Measurements from ENCODE around the gene VSIG2.

The VSIG2 gene

GRCh38 chr11:124747406-124748099 lies 4.5 kb downstream of the VSIG2 start:
- no peak for DNase-seq

GRCh38 chr11:124746621-124747243 lies 5.3 kb downstream of the VSIG2 start:
- DNase-seq = no peak

GRCh38 chr11:124745835-124746620 lies 6.0 kb downstream of the VSIG2 start:
- DNase-seq = no peak

DNA sequence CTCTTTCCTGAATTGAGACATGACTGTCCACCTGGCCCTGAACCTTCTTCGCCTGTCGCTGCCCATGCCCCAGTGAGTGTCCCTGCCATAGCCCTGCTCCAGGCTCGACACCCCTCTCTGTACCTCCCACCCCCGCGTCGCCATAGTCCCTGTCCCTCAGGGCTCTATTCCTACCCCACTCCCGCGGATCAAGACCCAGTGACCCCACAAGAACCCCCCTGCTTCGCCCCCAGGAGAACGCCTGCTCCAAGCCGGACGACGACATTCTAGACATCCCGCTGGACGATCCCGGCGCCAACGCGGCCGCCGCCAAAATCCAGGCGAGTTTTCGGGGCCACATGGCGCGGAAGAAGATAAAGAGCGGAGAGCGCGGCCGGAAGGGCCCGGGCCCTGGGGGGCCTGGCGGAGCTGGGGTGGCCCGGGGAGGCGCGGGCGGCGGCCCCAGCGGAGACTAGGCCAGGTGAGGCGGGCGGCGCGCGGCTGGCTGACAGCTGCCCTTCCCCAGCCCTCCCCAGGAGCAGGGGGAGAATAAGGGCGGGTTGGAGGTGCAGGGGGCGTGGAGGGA lies 6.7 kb downstream of the VSIG2 start:
- DNase-seq = no peak

DNA sequence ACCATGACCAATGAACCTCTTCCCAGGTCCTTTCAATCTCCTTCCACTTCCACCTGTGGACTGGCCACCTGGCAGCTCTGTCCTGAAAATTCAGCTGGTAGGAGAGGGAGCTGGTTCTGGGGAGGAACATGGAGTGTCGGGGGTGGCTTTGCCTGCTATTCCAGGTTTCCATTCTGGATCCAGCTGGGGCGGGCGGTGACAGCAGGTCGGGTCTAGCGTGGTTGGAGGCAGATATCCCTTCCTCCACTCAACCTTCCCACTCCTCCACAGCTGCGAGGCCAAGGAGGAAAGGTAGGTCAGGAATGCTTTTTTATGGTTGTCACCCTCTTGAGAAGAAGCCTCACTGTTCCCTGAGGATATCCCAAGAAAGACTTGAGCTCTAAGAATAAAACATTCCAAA lies 9.0 kb downstream of the VSIG2 start:
- DNase-seq = no peak

GRCh38 chr11:124742555-124742954 lies 9.5 kb downstream of the VSIG2 start:
- no peak for DNase-seq

DNA sequence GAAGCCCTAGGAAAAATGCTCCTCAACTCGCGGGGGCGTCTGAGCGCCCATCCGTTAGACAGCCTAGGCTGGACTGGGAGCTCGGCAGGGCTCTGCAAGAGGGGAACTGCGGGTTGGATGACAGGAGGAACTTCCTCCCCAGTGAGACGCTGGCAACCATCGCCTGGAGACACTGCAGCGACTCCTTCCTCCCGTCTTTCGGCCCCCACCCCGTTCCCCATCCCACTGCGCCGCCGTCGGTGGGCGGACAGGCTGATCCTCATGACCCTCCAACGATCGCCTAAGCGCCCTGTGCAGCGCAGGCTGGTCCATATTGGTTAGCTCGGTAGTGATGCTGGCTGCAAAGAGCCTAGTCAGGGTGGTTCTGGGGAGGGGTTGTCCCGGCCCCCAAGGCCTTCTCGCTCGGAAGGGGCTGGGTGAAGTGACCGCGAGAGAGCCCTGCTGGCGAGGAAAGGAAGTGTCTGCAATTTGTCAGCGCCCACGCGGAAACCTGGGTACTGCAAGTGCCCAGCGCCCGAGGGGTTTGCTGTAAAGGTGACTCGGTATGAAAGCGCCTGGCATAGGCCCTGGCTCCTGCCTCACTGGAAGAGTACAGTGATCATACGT lies 11.7 kb downstream of the VSIG2 start:
- no peak for DNase-seq

DNA sequence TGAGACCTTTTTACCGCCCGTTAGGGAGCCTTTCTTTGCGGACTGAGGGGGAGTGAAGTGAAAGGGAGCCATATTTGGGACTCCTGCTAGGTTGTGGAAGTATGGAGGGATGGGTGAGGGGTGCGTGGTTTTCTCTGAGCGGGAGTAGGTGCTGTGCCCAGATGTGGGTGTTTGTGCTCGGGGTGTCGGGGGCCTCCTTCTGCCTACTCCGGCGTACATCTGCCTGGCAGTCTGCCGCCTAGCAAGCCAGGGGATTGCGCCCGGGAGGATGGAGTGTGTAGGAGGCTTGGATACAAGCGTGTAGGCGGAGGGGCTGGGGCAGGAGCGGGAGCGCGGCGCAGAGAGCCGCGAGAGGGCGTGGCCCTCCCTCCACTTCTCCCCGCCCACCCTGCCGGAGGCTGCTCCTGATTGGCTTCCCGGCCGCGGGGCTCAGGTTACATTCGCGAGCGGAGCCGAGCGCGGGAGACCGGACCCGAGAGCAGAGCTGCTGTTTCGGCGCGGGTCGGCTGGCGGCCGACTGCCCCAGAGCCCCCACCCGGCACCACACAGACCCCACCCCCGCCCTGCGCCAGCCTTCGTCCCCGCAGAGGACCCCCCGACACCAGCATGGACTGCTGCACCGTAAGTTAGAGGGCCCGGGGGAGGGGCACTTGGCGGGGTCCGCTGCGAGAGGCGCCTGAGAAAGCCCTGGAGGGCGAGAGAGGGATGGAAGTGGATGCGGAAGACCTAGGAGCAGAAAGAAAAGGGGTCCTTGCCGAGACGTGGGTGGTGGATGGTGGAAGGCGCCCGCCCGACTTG lies 12.4 kb downstream of the VSIG2 start, which contains the start of gene NRGN:
TSS of gene NRGN (plus strand) at position 464 of the 798 bp plus-strand sequence. CDS start at position 607, 143 bp downstream.
- DNase-seq = peak; percentile 61

GRCh38 chr11:124738713-124739478 lies 13.2 kb downstream of the VSIG2 start:
- no peak for DNase-seq

GRCh38 chr11:124737638-124738305 lies 14.3 kb downstream of the VSIG2 start:
- DNase-seq = no peak

DNA sequence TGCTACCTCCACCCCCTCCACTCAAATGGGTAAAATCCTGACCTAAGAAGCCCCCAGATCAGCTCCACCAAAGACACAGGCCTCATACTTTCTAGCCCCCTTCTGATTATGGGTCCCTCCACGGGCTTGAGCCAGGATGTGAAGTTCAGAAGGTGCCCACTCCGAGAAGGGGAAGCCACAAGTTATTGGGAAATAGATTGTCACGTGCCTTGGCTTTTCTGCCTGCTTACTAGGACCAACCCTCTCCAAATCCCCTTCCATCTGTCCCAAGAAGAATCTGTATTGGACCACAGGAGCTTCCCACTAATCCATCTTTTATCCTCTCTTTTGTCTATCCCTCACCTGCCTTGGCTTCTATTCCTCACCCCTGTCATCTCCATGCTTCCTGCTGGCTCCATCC lies 15.3 kb downstream of the VSIG2 start:
- DNase-seq = no peak

- no peak for DNase-seq
Observed at GRCh38 chr11:124732230-124732629, 19.8 kb downstream of the VSIG2 start.

DNA sequence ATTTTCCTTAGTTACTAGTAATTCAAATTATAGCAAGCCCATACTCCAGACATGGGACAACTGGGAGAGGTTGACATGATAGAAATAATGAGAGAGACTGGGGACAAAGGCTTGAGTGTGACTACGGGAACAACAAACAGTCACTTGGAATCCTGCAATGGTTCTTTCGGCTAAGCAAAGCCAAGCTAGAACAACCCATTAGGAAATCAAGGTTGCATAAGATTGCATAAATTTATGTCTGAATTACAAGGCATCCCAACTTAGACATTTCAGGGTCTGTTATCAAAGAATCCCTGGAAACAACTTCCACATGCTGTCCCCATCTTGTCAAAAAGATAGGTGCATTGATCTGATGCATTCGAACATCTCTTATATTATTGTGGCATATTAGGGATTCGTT lies 22.5 kb downstream of the VSIG2 start:
- no peak for DNase-seq

- no peak for DNase-seq
Observed at GRCh38 chr11:124728134-124728533, 23.9 kb downstream of the VSIG2 start.

GRCh38 chr11:124727474-124727873 lies 24.6 kb downstream of the VSIG2 start:
- DNase-seq = no peak

- DNase-seq = no peak
Observed at GRCh38 chr11:124725719-124726105, 26.3 kb downstream of the VSIG2 start.

- DNase-seq = no peak
Observed at GRCh38 chr11:124724979-124725718, 26.9 kb downstream of the VSIG2 start.

- no peak for DNase-seq
Observed at GRCh38 chr11:124722176-124722575, 29.9 kb downstream of the VSIG2 start.

- DNase-seq = no peak
Observed at GRCh38 chr11:124719534-124719933, 32.5 kb downstream of the VSIG2 start.

GRCh38 chr11:124718801-124719200 lies 33.3 kb downstream of the VSIG2 start:
- no peak for DNase-seq

All from NCI-H1694 treated with DMSO at 0.1 percent for 48 hours (cell line).